Activated T-cell treated with anti-CD3 and anti-CD28 coated beads, Interleukin-2, amount 50 U/mL, for 1 hour (primary cell): Measurements from ENCODE around the gene ABTB2.
"Not testable (repeated sequence)": the region's sequence is repeated elsewhere in the genome, so short reads cannot be mapped to it uniquely, and the experiment has no call there.

Source experiments
- DNase-seq: peaks from one replicate; pipeline ENCODE4 v3.0.0-alpha.2; 2020

ABTB2 gene

GRCh38 chr11:34181856-34182405, 175.9 kb downstream of the ABTB2 start:
- DNase-seq = no peak

GRCh38 chr11:34181251-34181650, 176.6 kb downstream of the ABTB2 start:
- DNase-seq = no peak

- not testable (repeated sequence) for DNase-seq
Observed at GRCh38 chr11:34180814-34181165, 177.0 kb downstream of the ABTB2 start.

- no peak for DNase-seq
Observed at GRCh38 chr11:34180040-34180813, 177.6 kb downstream of the ABTB2 start.

GRCh38 chr11:34179026-34179675, 178.7 kb downstream of the ABTB2 start:
- no peak for DNase-seq

GRCh38 chr11:34178209-34178821, 179.5 kb downstream of the ABTB2 start:
- no peak for DNase-seq

- no peak for DNase-seq
Observed at GRCh38 chr11:34176751-34177209, 181.0 kb downstream of the ABTB2 start.

GRCh38 chr11:34175284-34176019, 182.4 kb downstream of the ABTB2 start:
- DNase-seq = no peak

GRCh38 chr11:34174412-34175041, 183.3 kb downstream of the ABTB2 start:
- DNase-seq = peak; percentile 85

GRCh38 chr11:34173050-34173449, 184.8 kb downstream of the ABTB2 start:
- no peak for DNase-seq

- no peak for DNase-seq
Observed at GRCh38 chr11:34169686-34170085, 188.1 kb downstream of the ABTB2 start.

- no peak for DNase-seq
Observed at GRCh38 chr11:34168642-34169420, 189.0 kb downstream of the ABTB2 start.

- DNase-seq = no peak
Observed at GRCh38 chr11:34167961-34168360, 189.8 kb downstream of the ABTB2 start.

- no peak for DNase-seq
Observed at GRCh38 chr11:34166806-34167740, 190.7 kb downstream of the ABTB2 start.

GRCh38 chr11:34165786-34166555, 191.8 kb downstream of the ABTB2 start:
- DNase-seq = no peak

- no peak for DNase-seq
Observed at GRCh38 chr11:34165121-34165520, 192.7 kb downstream of the ABTB2 start.

- no peak for DNase-seq
Observed at GRCh38 chr11:34162856-34163255, 195.0 kb downstream of the ABTB2 start.

GRCh38 chr11:34162493-34162820, 195.4 kb downstream of the ABTB2 start:
- DNase-seq = no peak

- no peak for DNase-seq
Observed at GRCh38 chr11:34161812-34162492, 195.9 kb downstream of the ABTB2 start.
